GM19035 (cell line): ENCODE data around the gene TRIL.

Experiments used
- ATAC-seq: cut with Tn5 transposase; IDR thresholded peaks from one replicate; pipeline ENCODE4 v1.9.1; 2021; ENCODE audit not compliant: unreplicated experiment

The TRIL gene

GRCh38 chr7:28983396-28984190 is 25.5 kb upstream of the TRIL start:
- ATAC-seq: no peak

- ATAC-seq: no peak
Measured at GRCh38 chr7:28981161-28981465, 23.0 kb upstream of the TRIL start.

GRCh38 chr7:28980451-28981160 is 22.5 kb upstream of the TRIL start:
- ATAC-seq: no peak

GRCh38 chr7:28979776-28980175 is 21.6 kb upstream of the TRIL start:
- no peak for ATAC-seq

GRCh38 chr7:28977881-28978280 is 19.8 kb upstream of the TRIL start:
- no peak for ATAC-seq

GRCh38 chr7:28976022-28976421 is 17.9 kb upstream of the TRIL start:
- ATAC-seq: no peak

- ATAC-seq: no peak
Measured at GRCh38 chr7:28973591-28973990, 15.5 kb upstream of the TRIL start.

- ATAC-seq: no peak
Measured at GRCh38 chr7:28964056-28964455, 5.9 kb upstream of the TRIL start.

GRCh38 chr7:28961972-28962371 is 3.8 kb upstream of the TRIL start:
- no peak for ATAC-seq

GRCh38 chr7:28960071-28960840 is 2.1 kb upstream of the TRIL start:
- no peak for ATAC-seq

GRCh38 chr7:28958980-28959347 is 834 bp upstream of the TRIL start:
- ATAC-seq: no peak

GRCh38 chr7:28957751-28958234 is 337 bp downstream of the TRIL start:
- no peak for ATAC-seq

- ATAC-seq: no peak
Measured at GRCh38 chr7:28957064-28957750, 923 bp downstream of the TRIL start.

GRCh38 chr7:28956608-28957063 is 1.5 kb downstream of the TRIL start:
- no peak for ATAC-seq

GRCh38 chr7:28955718-28956607 is 2.2 kb downstream of the TRIL start:
- no peak for ATAC-seq

- ATAC-seq: no peak
Measured at GRCh38 chr7:28955356-28955717, 2.8 kb downstream of the TRIL start.

- ATAC-seq: no peak
Measured at GRCh38 chr7:28954946-28955345, 3.2 kb downstream of the TRIL start.

GRCh38 chr7:28954471-28954870 is 3.7 kb downstream of the TRIL start:
- ATAC-seq: no peak

GRCh38 chr7:28953633-28954032 is 4.5 kb downstream of the TRIL start:
- no peak for ATAC-seq

- ATAC-seq: no peak
Measured at GRCh38 chr7:28942168-28942567, 16.0 kb downstream of the TRIL start.
